Stimulated activated naive CD8-positive, alpha-beta T cell treated with anti-CD3 and anti-CD28 coated beads, Interleukin-15, Interleukin-2, amounts not matched to agents 100 ng/mL and 50 ng/mL, for 24 hours (primary cell): ENCODE measurements around the gene NUPR1.

Experiments
- H3K27ac Mint-ChIP-seq: one replicate; pipeline ENCODE4 v1.8.0; 2021; ENCODE audit warnings: mild to moderate bottlenecking, mixed read lengths
- H3K27me3 Mint-ChIP-seq: one replicate; pipeline ENCODE4 v1.8.0; 2021; ENCODE audit warnings: mixed read lengths
- H3K36me3 Mint-ChIP-seq: one replicate; pipeline ENCODE4 v1.8.0; 2021; ENCODE audit warnings: low read depth, mixed read lengths
- H3K4me1 Mint-ChIP-seq: one replicate; pipeline ENCODE4 v1.8.0; 2021; ENCODE audit warnings: low read depth, mixed read lengths
- H3K4me3 Mint-ChIP-seq: one replicate; pipeline ENCODE4 v1.8.0; 2021; ENCODE audit warnings: mild to moderate bottlenecking, mixed read lengths
- H3K9me3 Mint-ChIP-seq: one replicate; pipeline ENCODE4 v1.8.0; 2021; ENCODE audit warnings: mixed read lengths

Gene NUPR1, protein sequence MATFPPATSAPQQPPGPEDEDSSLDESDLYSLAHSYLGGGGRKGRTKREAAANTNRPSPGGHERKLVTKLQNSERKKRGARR

GRCh38 chr16:28538733-28539596 is at the start of gene NUPR1:
NUPR1 (minus strand) TSS chr16:28538974; CDS start chr16:28538907, 67 bp downstream.
- Mint-ChIP-seq H3K9me3 (no peaks in the 10 kb centered on the region), H3K4me3 (no peak within 1 kb of the TSS), H3K27me3 (no peaks in the 10 kb centered on the region), H3K36me3 (no peaks in the 10 kb centered on the region), H3K27ac (no peak within 1 kb of the TSS), H3K4me1 (peaks cover 18% of the 10 kb centered on the region)

- H3K4me3 Mint-ChIP-seq: no peak overlapping the region
- peaks cover 33% of the 10 kb centered on the region for H3K36me3 Mint-ChIP-seq
- no peaks in the 10 kb centered on the region for H3K9me3 Mint-ChIP-seq
- H3K27ac Mint-ChIP-seq: no peak overlapping the region
- no peaks in the 10 kb centered on the region for H3K27me3 Mint-ChIP-seq
- H3K4me1 Mint-ChIP-seq: no peaks in the 10 kb centered on the region
Observed at GRCh38 chr16:28587386-28587785, 48.6 kb upstream of the NUPR1 start.

DNA sequence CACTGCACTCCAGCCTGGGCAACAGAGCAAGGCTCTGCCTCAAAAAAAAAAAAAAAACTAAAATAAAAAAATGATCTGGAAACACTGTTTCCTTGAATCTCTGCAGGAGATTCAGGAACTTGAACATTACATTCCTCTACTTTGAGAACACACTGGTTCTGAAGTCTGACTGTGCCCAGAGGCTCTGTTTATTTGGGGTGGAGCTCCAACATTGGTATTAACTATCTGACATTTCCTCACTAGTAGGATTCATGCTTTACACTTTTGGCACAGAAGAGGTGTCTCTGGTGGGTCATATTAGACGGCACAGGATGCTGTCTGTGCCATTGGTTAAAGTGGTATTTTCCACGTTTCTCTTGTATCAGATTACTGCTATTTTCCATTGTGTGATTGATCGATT is 47.7 kb upstream of the NUPR1 start:
- no peak overlapping the region for H3K27ac Mint-ChIP-seq

DNA sequence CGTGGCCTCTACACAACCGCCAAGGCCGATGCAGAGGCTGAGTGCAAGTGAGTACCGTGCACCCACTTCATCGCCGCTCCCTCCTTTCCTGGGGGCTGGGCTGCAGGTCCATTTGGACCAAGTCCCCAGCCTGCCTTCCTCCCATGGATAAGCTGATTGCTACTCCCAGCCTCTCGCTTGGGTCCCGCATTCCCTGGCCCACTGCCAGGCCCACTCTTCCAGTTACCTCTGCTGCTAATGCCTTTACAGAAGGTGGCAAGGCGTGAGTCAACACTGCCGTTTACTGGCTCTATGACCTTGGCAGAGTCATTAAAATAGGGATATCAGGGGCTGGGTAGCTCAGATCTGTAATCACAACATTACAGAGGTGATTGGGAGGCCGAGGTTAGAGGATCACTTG is 46.9 kb upstream of the NUPR1 start:
- no peaks in the 10 kb centered on the region for H3K9me3 Mint-ChIP-seq
- no peak overlapping the region for H3K27ac Mint-ChIP-seq
- peaks cover 47% of the 10 kb centered on the region for H3K36me3 Mint-ChIP-seq

More for the DNA sequence above, 47.7 kb upstream of the NUPR1 start:
- Mint-ChIP-seq H3K9me3 (no peaks in the 10 kb centered on the region), H3K36me3 (peaks cover 40% of the 10 kb centered on the region), H3K4me1 (no peaks in the 10 kb centered on the region), H3K4me3 (no peak overlapping the region), H3K27me3 (no peaks in the 10 kb centered on the region)

GRCh38 chr16:28580726-28581315 is 42.0 kb upstream of the NUPR1 start:
- peaks cover 42% of the 10 kb centered on the region for H3K36me3 Mint-ChIP-seq
- no peaks in the 10 kb centered on the region for H3K27me3 Mint-ChIP-seq
- no peaks in the 10 kb centered on the region for H3K4me1 Mint-ChIP-seq
- no peak overlapping the region for H3K27ac Mint-ChIP-seq
- no peaks in the 10 kb centered on the region for H3K9me3 Mint-ChIP-seq
- no peak overlapping the region for H3K4me3 Mint-ChIP-seq

More for the DNA sequence above, 46.9 kb upstream of the NUPR1 start:
- Mint-ChIP-seq H3K4me3 (no peak overlapping the region), H3K27me3 (no peaks in the 10 kb centered on the region), H3K4me1 (no peaks in the 10 kb centered on the region)

DNA sequence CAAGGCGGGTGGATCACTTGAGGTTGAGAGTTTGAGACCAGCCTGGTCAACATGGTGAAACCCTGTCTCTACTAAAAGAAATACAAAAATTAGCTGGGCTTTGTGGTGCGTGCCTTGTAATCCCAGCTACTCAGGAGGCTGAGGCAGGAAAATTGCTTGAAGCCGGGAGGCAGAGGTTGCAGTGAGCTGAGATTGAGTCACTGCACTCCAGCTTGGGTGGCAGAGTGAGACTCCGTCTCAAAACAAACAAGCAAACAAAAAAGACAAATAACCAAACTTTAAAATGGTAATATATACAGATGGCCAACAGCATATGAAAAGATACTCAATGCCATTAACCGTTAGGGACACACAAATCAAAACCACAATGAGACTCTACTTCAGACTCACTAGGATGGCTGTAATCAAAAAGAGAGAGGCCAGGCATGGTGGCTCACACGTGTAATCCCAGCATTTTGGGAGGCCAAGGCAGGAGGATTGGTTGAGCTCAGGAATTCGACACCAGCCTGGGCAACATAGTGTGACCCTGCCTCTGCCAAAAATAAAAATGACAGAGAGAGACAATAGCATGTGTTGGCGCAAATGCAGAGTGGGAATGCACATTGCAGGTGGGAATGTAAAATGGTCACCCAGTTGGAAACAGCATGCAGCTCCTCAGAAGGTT is 36.8 kb upstream of the NUPR1 start:
- H3K36me3 Mint-ChIP-seq: peaks cover 11% of the 10 kb centered on the region
- H3K27me3 Mint-ChIP-seq: no peaks in the 10 kb centered on the region
- H3K9me3 Mint-ChIP-seq: no peaks in the 10 kb centered on the region
- no peak overlapping the region for H3K27ac Mint-ChIP-seq
- peaks cover 10% of the 10 kb centered on the region for H3K4me1 Mint-ChIP-seq
- no peak overlapping the region for H3K4me3 Mint-ChIP-seq

GRCh38 chr16:28574925-28575324 is 36.2 kb upstream of the NUPR1 start:
- peaks cover 11% of the 10 kb centered on the region for H3K36me3 Mint-ChIP-seq
- H3K9me3 Mint-ChIP-seq: no peaks in the 10 kb centered on the region
- H3K4me1 Mint-ChIP-seq: peaks cover 10% of the 10 kb centered on the region
- no peaks in the 10 kb centered on the region for H3K27me3 Mint-ChIP-seq
- no peak overlapping the region for H3K4me3 Mint-ChIP-seq
- no peak overlapping the region for H3K27ac Mint-ChIP-seq

DNA sequence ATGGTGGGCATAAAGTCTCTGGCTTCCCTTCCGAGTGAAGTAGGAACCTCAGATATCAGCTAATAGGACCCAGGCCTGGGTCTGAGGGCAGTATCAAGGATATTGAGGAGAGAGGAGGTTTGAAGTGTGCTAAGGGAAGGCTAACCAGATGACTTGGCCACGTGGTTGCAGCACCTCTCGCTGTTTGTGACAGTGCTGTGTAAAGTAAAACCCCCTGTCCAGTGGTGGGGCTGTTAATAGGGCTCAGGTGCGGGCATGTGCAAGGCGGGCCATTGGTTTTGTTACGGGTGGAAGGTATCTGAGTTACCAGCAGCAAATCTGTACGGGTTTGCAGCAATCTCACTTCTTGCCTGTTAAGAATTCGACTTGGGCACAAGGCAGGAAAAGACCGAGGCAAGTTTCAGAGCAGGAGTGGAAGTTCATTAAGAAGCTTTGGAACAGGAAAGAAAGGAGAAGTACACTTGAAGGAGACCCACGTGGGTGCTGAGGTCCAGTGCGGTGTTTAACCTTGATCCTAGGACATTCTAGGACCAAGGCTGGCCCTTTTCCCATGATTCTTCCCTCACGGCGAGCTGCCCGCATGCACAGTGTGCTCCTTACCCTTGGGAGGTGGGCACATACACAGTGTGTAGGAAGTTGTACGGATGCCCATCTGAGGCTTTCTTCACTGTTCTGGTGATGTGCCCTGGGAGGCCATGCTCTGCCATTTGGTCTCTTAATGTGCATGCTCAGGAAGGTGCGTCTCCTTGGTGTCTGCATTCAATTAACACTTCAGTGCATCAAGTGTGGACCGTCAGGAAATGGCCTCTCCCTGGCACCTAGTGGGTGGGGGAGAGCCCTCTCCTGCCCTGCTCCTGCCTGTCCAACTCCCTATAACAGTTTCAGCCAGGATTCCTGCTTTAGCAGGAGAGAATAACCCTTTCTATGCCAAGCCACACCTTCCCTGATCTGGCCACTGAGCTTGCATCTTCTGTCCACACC is 35.3 kb upstream of the NUPR1 start:
- peaks cover 11% of the 10 kb centered on the region for H3K36me3 Mint-ChIP-seq
- H3K4me1 Mint-ChIP-seq: peaks cover 10% of the 10 kb centered on the region
- no peak overlapping the region for H3K27ac Mint-ChIP-seq
- no peaks in the 10 kb centered on the region for H3K9me3 Mint-ChIP-seq
- H3K27me3 Mint-ChIP-seq: no peaks in the 10 kb centered on the region
- H3K4me3 Mint-ChIP-seq: no peak overlapping the region

DNA sequence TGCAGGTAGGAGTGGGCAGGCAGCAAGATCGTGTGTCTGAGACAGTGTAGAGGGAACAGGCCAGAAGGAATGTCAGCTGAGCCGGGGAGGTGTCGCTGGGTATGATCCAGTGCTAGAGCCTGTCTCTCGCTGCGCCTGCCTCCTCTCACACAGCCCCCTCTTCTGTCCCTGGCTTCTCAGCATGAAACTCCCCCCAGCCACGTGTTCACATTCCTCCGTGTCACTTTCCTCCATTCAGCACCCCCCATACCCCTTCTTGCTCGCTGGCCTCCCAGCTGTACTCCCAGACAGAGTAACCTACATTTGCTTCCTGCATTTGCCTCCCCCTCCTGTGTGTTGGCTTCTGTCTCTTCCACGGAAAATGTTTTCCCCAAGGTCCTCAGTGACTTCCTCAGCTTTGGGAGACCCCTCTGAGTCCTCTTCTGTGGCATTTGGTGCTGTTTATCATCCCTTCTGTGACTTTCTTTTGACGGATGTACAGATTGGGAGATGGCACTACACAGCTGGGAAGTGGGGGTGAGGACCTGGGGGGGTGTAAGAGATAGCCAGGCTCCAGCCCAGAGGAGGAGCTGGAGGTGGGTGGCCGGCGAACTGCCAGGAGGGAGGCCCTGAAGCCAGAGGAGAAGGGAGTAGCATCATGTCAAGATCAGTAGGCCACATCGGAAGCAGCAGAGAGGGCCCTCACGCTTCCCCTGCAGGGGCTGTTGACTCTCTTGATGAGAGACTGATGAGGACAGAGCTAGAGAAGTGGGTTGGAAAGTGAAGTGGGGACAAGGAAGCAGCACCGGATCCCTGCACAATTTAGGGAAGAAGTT is 34.1 kb upstream of the NUPR1 start:
- Mint-ChIP-seq H3K4me1 (peaks cover 10% of the 10 kb centered on the region), H3K9me3 (no peaks in the 10 kb centered on the region), H3K36me3 (peaks cover 8% of the 10 kb centered on the region), H3K4me3 (no peak overlapping the region), H3K27me3 (no peaks in the 10 kb centered on the region), H3K27ac (peak overlapping the region; percentile 26)

- no peaks in the 10 kb centered on the region for H3K27me3 Mint-ChIP-seq
- H3K27ac Mint-ChIP-seq: no peak overlapping the region
- peaks cover 22% of the 10 kb centered on the region for H3K36me3 Mint-ChIP-seq
- no peak overlapping the region for H3K4me3 Mint-ChIP-seq
- peaks cover 14% of the 10 kb centered on the region for H3K4me1 Mint-ChIP-seq
- H3K9me3 Mint-ChIP-seq: peaks cover 7% of the 10 kb centered on the region
Observed at GRCh38 chr16:28569968-28570752, 31.4 kb upstream of the NUPR1 start.

DNA sequence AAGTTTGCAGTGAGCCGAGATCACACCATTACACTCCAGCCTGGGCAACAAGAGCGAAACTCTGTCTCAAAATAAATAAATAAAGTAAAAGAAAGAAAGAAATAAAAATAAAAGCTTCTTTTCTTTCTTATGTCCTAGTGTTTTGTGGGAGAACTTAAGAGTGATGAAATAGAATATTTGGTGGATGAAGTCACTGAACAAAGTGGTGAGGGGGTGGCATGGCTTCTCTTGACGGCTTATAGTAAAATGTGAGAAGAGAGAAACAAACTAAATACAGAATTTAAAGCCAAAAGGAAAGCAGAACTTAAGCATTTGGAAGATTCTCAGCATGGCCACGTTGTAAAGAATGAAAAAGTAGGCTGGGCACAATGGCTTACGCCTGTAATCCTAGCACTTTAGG is 30.2 kb upstream of the NUPR1 start:
- peaks cover 13% of the 10 kb centered on the region for H3K4me1 Mint-ChIP-seq
- H3K9me3 Mint-ChIP-seq: peaks cover 7% of the 10 kb centered on the region
- H3K4me3 Mint-ChIP-seq: no peak overlapping the region
- peaks cover 28% of the 10 kb centered on the region for H3K36me3 Mint-ChIP-seq
- H3K27ac Mint-ChIP-seq: no peak overlapping the region
- no peaks in the 10 kb centered on the region for H3K27me3 Mint-ChIP-seq

- no peak overlapping the region for H3K27ac Mint-ChIP-seq
- peaks cover 13% of the 10 kb centered on the region for H3K4me1 Mint-ChIP-seq
- no peaks in the 10 kb centered on the region for H3K27me3 Mint-ChIP-seq
- H3K36me3 Mint-ChIP-seq: peaks cover 28% of the 10 kb centered on the region
- peaks cover 7% of the 10 kb centered on the region for H3K9me3 Mint-ChIP-seq
- H3K4me3 Mint-ChIP-seq: no peak overlapping the region
Observed at GRCh38 chr16:28567292-28567691, 28.5 kb upstream of the NUPR1 start.
